K562 (cell line): Measurements from ENCODE around the gene TRPV5. TPM values are rescaled to one million over a fixed set of nuclear protein-coding genes. Genes with fewer than 3 reads are reported as not detected.

ENCODE experiments used
- ATF2 ChIP-seq: sonication (generic); formaldehyde crosslinking; IDR thresholded peaks from 2 replicates; pipeline ENCODE4 v1.8.1; 2022; ENCODE audit warnings: missing genetic modification reagents
- BHLHE40 ChIP-seq: IDR thresholded peaks from 2 replicates; pipeline ENCODE4 v1.6.1; 2011; ENCODE audit warnings: low read length, improper control_type of control experiment
- CBX2 ChIP-seq: fragments of 200-600 bp; sonication (generic); IDR thresholded peaks from one replicate; pipeline ENCODE4 v1.6.1; 2012; ENCODE audit warnings: mild to moderate bottlenecking, low read length, inconsistent platforms; ENCODE audit not compliant: insufficient read depth, poor library complexity, severe bottlenecking
- CEBPB ChIP-seq: fragments of 450-650 bp; IDR thresholded peaks from 2 replicates; pipeline ENCODE4 v1.6.1; 2016; ENCODE audit warnings: missing genetic modification characterization, missing compliant biosample characterization
- CREB5 ChIP-seq: fragments of 250-450 bp; sonication (Bioruptor Pico); IDR thresholded peaks from 2 replicates; pipeline ENCODE4 v1.5.0; 2020; ENCODE audit warnings: mild to moderate bottlenecking
- DEAF1 ChIP-seq: fragments of 450-650 bp; formaldehyde crosslinking; IDR thresholded peaks from 2 replicates; pipeline ENCODE4 v1.4.0; 2020; ENCODE audit warnings: mild to moderate bottlenecking, moderate library complexity
- E2F3 ChIP-seq: fragments of 250-450 bp; sonication (Bioruptor Pico); IDR thresholded peaks from 2 replicates; pipeline ENCODE4 v1.4.0; 2020; ENCODE audit warnings: mild to moderate bottlenecking
- E4F1 ChIP-seq: fragments of 250-450 bp; sonication (Bioruptor Pico); IDR thresholded peaks from 2 replicates; pipeline ENCODE4 v1.5.0; 2021; ENCODE audit warnings: mild to moderate bottlenecking, borderline replicate concordance
- ETV1 ChIP-seq: fragments of 450-650 bp; conservative IDR thresholded peaks from 2 replicates; pipeline ENCODE4 v1.6.1; 2016; ENCODE audit warnings: missing genetic modification characterization, control low read depth, low read depth, missing compliant biosample characterization
- FOXA1 ChIP-seq: fragments of 450-650 bp; IDR thresholded peaks from 2 replicates; pipeline ENCODE4 v1.6.1; 2016; ENCODE audit warnings: mild to moderate bottlenecking, borderline replicate concordance
- HMG20A ChIP-seq: fragments of 450-650 bp; formaldehyde crosslinking; conservative IDR thresholded peaks from 2 replicates; pipeline ENCODE4 v1.4.0; 2020; ENCODE audit warnings: mild to moderate bottlenecking, mixed read lengths
- NR4A1 ChIP-seq, 2 experiments: fragments of 250-450 bp in 1 of 2; fragments of 450-650 bp in 1 of 2; sonication (Bioruptor Pico) in 1 of 2; IDR thresholded peaks; 2 replicates each; pipeline versions ENCODE4 v1.4.0 to v1.6.1; 2016 to 2020; ENCODE audit warnings: mild to moderate bottlenecking in 2 of 2, missing compliant biosample characterization in 1 of 2, missing genetic modification characterization in 1 of 2, moderate library complexity in 1 of 2
- POU5F1 ChIP-seq: fragments of 150-350 bp; IDR thresholded peaks from 2 replicates; pipeline ENCODE4 v1.6.1; 2014; ENCODE audit warnings: borderline replicate concordance, low read length, low read depth, mild to moderate bottlenecking; ENCODE audit not compliant: partially characterized antibody
- RFX5 ChIP-seq: IDR thresholded peaks from 2 replicates; pipeline ENCODE4 v1.6.1; 2011; ENCODE audit warnings: low read depth, mild to moderate bottlenecking, improper control_type of control experiment, low read length
- THAP12 ChIP-seq: fragments of 250-450 bp; sonication (Bioruptor Pico); IDR thresholded peaks from 2 replicates; pipeline ENCODE4 v1.9.0; 2021; ENCODE audit warnings: mild to moderate bottlenecking, inconsistent platforms
- ZBTB8A ChIP-seq: fragments of 450-650 bp; IDR thresholded peaks from 2 replicates; pipeline ENCODE4 v1.6.1; 2018; ENCODE audit warnings: mild to moderate bottlenecking, moderate library complexity; ENCODE audit not compliant: partially characterized antibody
- ZNF121 ChIP-seq: sonication (generic); formaldehyde crosslinking; conservative IDR thresholded peaks from 2 replicates; pipeline ENCODE4 v1.8.0; 2022; ENCODE audit warnings: missing genetic modification reagents
- ZNF282 ChIP-seq: sonication (generic); formaldehyde crosslinking; IDR thresholded peaks from 2 replicates; pipeline ENCODE4 v1.8.1; 2023; ENCODE audit warnings: missing genetic modification reagents
- ZNF77 ChIP-seq: fragments of 250-450 bp; sonication (Bioruptor Pico); IDR thresholded peaks from 2 replicates; pipeline ENCODE4 v1.5.0; 2020
- polyA plus RNA-seq, 8 experiments: library from polyadenylated mRNA; depleted of rRNA in 4 of 8; stranded (reverse) in 5 of 8; unstranded in 3 of 8; fragments of >200 nt; fragmentation: Nextera tagmentation in 2 of 8; fragmentation: Illumina TruSeq in 1 of 8; extraction: Ambion mirVana in 2 of 8; extraction: Trizol in 1 of 8; gene quantifications; 2 replicates each; pipeline versions ENCODE4 v1.2.1 to v1.2.3, GENCODE V29; 2011 to 2014; ENCODE audit warnings: inconsistent platforms in 1 of 8, missing spikeins in 1 of 8
- total RNA-seq, 7 experiments: library from RNA; depleted of rRNA in 6 of 7; stranded (reverse); fragments of >200 nt in 6 of 7; fragmentation: Illumina TruSeq in 2 of 7; extraction: Trizol in 2 of 7; gene quantifications; 2 replicates each; pipeline versions ENCODE4 v1.2.1 to v1.2.3, GENCODE V29; 2011 to 2021; ENCODE audit warnings: low replicate concordance in 1 of 7

TRPV5 gene
- total and polyA plus RNA-seq, 9 of the 15 experiments (the other 6 are each of a cell fraction or from before 2014, with no cell fraction given), result not detected

GRCh38 chr7:142956951-142957623, 23.5 kb upstream of the TRPV5 start (continued):
- no peak for TF ChIP-seq E4F1 (CRISPR knock-in tag)
- TF ChIP-seq ZNF77 (CRISPR knock-in tag), result no peak
- TF ChIP-seq CEBPB (tag), result no peak
- TF ChIP-seq ZNF121 (CRISPR knock-in tag), result no peak
- no peak for TF ChIP-seq NR4A1 (CRISPR knock-in tag; IDR thresholded peaks at IDR 0.05)
- no peak for TF ChIP-seq NR4A1 (tag; IDR thresholded peaks at IDR 0.05)
- no peak for TF ChIP-seq POU5F1
- no peak for TF ChIP-seq CREB5
- no peak for TF ChIP-seq ATF2 (CRISPR knock-in tag)
- TF ChIP-seq THAP12, result no peak
- TF ChIP-seq FOXA1, result no peak
- TF ChIP-seq CBX2, result no peak
- TF ChIP-seq DEAF1 (CRISPR knock-in tag), result no peak
- no peak for TF ChIP-seq HMG20A
- no peak for TF ChIP-seq RFX5
- TF ChIP-seq E2F3, result no peak
- no peak for TF ChIP-seq ZNF282 (CRISPR knock-in tag)
- TF ChIP-seq ETV1 (tag), result no peak
- peak; percentile 40; the same call in 1 of the 2 replicates for TF ChIP-seq BHLHE40
- TF ChIP-seq ZBTB8A, result no peak
